Mucosa of descending colon (tissue), 3 donors: ENCODE results near the gene RPS6KA5. TPM values are rescaled to one million over a fixed set of nuclear protein-coding genes. Genes with fewer than 3 reads are reported as not detected.

Source experiments
- ATAC-seq: fragments of 200-7000 bp; cut with Tn5 transposase; one replicate; pipeline ENCODE4 v1.9.1; 2020; ENCODE audit warnings: mild to moderate bottlenecking, moderate library complexity
- DNase-seq, 3 donors: peaks; one replicate each; pipeline ENCODE4 v3.0.0-alpha.2; 2020
- H3K36me3 ChIP-seq: fragments of 200-600 bp; one replicate; pipeline ENCODE4 v1.8.0; 2021; ENCODE audit warnings: low read depth, mild to moderate bottlenecking
- H3K4me1 ChIP-seq: fragments of 200-600 bp; one replicate; pipeline ENCODE4 v1.8.0; 2021; ENCODE audit warnings: low read depth, mild to moderate bottlenecking
- H3K4me3 ChIP-seq: fragments of 200-600 bp; one replicate; pipeline ENCODE4 v1.8.0; 2021; ENCODE audit warnings: mild to moderate bottlenecking
- H3K9me3 ChIP-seq: fragments of 200-600 bp; one replicate; pipeline ENCODE4 v1.8.0; 2021; ENCODE audit warnings: mild to moderate bottlenecking
- CTCF ChIP-seq: fragments of 200-600 bp; IDR thresholded peaks from one replicate; pipeline ENCODE4 v1.8.0; 2022; ENCODE audit warnings: antibody characterized with exemption, mild to moderate bottlenecking
- intact Hi-C, 2 donors: fragments of 100-400 bp; cut with DNase I in 1 of 2; cut with micrococcal nuclease in 1 of 2; formaldehyde crosslinking; loops; one replicate each; pipeline versions ENCODE4 v1.11.0 to v1.11.1; 2022; cut with DNase I, micrococcal nuclease
- total RNA-seq, 3 donors: library from RNA; stranded (reverse); fragmentation: NEBNext Ultra II Directional in 2 of 3; extraction: Animal tissue kit (Norgen Biotek cat#: 25700) in 2 of 3; gene quantifications; one replicate each; pipeline versions ENCODE4 v1.2.1 to v1.2.4, GENCODE V29; 2021 to 2023
- donor health status: DM: no; HTN: no; CAD: no; lungs with moderate emphysema.
- donor health status: DM: no; HTN: no; CAD: no.
- donor health status: DM: no; HTN: yes; CAD: no.

RPS6KA5 gene
- total RNA-seq, 3 donors from 2014 or later = 25.0 to 41.5 (median 27.2) TPM

DNA sequence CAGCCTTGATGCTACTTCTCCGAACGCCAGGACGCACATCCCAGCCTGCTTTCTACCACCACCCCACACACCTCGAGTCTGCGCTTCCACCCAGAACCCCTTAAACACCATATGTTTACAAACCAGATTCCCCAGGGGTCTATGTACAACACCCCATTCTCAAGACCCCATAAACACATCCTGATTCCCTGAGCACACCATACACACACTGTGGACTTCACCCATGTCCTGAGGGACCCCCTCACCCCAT is 244.9 kb downstream of the RPS6KA5 start:
- Histone ChIP-seq H3K9me3 (no peaks in the 10 kb centered on the region), H3K4me3 (no peak overlapping the region), H3K36me3 (no peaks in the 10 kb centered on the region), H3K4me1 (peaks cover 3% of the 10 kb centered on the region)
- no peak for TF ChIP-seq CTCF
- DNase-seq (no peak), ATAC-seq (no peak)
- intact Hi-C loops = no loop called here

GRCh38 chr14:90814806-90815571 is 245.5 kb downstream of the RPS6KA5 start:
- TF ChIP-seq CTCF = no peak
- DNase-seq = no peak

DNA sequence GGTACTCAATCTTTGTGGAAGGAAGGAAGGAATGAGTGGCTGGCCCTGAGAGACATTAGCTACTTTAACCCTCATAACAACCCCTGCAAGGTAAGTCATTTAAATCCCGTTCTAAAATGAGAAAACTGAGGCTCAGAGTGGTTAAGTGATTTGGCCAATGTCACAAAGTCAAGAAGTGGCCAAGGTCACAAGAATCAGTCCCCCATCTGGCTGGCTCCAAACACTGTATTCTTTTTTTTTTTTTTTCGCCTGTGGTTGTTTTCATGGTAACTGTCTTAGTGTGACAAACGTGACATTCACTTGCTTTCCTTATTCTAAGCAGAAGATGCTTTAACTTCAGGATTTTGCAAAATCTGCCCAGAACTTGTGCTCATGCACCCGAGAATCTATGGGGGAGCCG is 247.0 kb downstream of the RPS6KA5 start:
- Histone ChIP-seq H3K4me1 (peaks cover 3% of the 10 kb centered on the region), H3K36me3 (no peaks in the 10 kb centered on the region), H3K4me3 (no peak overlapping the region), H3K9me3 (no peaks in the 10 kb centered on the region)
- intact Hi-C loops = no loop called here
- TF ChIP-seq CTCF = no peak
- no peak for ATAC-seq
- DNase-seq = no peak

More at GRCh38 chr14:90814806-90815571, 245.5 kb downstream of the RPS6KA5 start:
- Histone ChIP-seq H3K36me3 (no peaks in the 10 kb centered on the region), H3K4me1 (peaks cover 3% of the 10 kb centered on the region), H3K4me3 (no peak overlapping the region), H3K9me3 (no peaks in the 10 kb centered on the region)
- no peak for ATAC-seq
- intact Hi-C loops = no loop called here

GRCh38 chr14:90812109-90812508 is 248.3 kb downstream of the RPS6KA5 start:
- DNase-seq = no peak
- Histone ChIP-seq H3K4me1 (peaks cover 10% of the 10 kb centered on the region), H3K36me3 (no peaks in the 10 kb centered on the region), H3K4me3 (no peak overlapping the region), H3K9me3 (no peaks in the 10 kb centered on the region)
- intact Hi-C loops = no loop called here
- no peak for ATAC-seq
- TF ChIP-seq CTCF = no peak

- no peak overlapping the region for H3K4me3 ChIP-seq
- ATAC-seq (no peak), DNase-seq (no peak)
- H3K4me1 ChIP-seq = peaks cover 8% of the 10 kb centered on the region
- no peak for TF ChIP-seq CTCF
- intact Hi-C loops = no loop called here
- H3K36me3 ChIP-seq = no peaks in the 10 kb centered on the region
- H3K9me3 ChIP-seq = no peaks in the 10 kb centered on the region
Observed at GRCh38 chr14:90811641-90812040, 248.8 kb downstream of the RPS6KA5 start.

GRCh38 chr14:90810806-90811205 is 249.6 kb downstream of the RPS6KA5 start:
- TF ChIP-seq CTCF = no peak
- intact Hi-C loops = no loop called here
- ATAC-seq (no peak), DNase-seq (no peak)
- H3K9me3 ChIP-seq = no peaks in the 10 kb centered on the region
- no peak overlapping the region for H3K4me3 ChIP-seq
- peaks cover 7% of the 10 kb centered on the region for H3K4me1 ChIP-seq
- no peaks in the 10 kb centered on the region for H3K36me3 ChIP-seq
